Measurements from ENCODE around the gene MNS1. TPM values are rescaled to one million over a fixed set of nuclear protein-coding genes. Genes with fewer than 3 reads are reported as not detected.
"Not testable (repeated sequence)": the region's sequence is repeated elsewhere in the genome, so short reads cannot be mapped to it uniquely, and the experiment has no call there.

MNS1 gene
- polyA plus RNA-seq, 1 experiment, result 1.9 TPM

DNA sequence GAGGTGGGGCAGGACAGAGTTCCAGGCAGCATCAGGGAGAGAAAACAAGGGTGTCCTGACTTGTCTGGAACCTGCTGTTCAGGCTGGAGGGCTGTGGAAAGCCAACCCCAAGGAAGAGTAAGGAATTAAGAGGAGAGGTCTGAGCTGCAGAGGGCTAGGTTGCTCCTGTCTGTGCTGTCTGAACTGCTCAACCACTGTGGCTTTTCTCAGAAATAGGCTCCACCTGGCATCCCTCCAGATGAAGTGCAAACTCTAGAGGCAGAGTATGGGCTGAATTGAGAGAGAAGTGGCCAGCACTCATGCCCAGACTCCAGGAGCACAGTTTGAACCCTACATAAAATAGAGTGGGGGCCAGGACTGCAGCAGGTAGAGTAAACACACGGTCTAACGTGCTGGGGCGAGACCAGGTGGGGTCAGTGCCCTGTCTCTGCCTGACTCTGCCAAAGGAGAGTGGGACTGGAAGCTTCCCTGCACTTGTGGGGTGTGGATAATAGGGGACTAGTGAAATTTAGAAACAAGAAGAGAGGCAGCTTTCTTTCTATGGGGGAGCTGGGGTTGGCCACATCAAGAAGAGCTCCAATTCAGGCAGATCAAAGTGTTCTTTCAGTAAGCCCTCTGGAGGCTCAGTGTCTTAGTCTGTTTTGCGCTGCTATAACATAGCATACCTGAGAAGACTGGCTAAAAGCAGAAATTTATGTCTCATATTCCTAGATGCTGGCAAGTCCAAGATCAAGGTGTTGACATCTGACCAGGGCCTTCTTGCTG lies 28.0 kb upstream of the MNS1 start:
- peaks cover 9% of the 10 kb centered on the region for H3K27me3 ChIP-seq (ENCODE audit: control insufficient read depth, insufficient read depth, low read length)
- ChIA-PET POLR2A (interaction anchor here (0.6 kb wide), 1 partner anchor 227 kb away, joined by 4 read pairs; no protein-coding TSS in a partner anchor), CTCF (interaction anchor here (2.2 kb wide), 1 partner anchor 1036 kb away, joined by 30 read pairs; no protein-coding TSS in a partner anchor)
- no peaks in the 10 kb centered on the region for H3K9me3 ChIP-seq (ENCODE audit: control insufficient read depth, insufficient read depth, low read length)
- TF ChIP-seq, protein P1, sequence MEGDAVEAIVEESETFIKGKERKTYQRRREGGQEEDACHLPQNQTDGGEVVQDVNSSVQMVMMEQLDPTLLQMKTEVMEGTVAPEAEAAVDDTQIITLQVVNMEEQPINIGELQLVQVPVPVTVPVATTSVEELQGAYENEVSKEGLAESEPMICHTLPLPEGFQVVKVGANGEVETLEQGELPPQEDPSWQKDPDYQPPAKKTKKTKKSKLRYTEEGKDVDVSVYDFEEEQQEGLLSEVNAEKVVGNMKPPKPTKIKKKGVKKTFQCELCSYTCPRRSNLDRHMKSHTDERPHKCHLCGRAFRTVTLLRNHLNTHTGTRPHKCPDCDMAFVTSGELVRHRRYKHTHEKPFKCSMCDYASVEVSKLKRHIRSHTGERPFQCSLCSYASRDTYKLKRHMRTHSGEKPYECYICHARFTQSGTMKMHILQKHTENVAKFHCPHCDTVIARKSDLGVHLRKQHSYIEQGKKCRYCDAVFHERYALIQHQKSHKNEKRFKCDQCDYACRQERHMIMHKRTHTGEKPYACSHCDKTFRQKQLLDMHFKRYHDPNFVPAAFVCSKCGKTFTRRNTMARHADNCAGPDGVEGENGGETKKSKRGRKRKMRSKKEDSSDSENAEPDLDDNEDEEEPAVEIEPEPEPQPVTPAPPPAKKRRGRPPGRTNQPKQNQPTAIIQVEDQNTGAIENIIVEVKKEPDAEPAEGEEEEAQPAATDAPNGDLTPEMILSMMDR (IDR thresholded peaks at IDR 0.05; ENCODE audit: low read depth, low read length), result no peak
- no peak overlapping the region for H3K27ac ChIP-seq (ENCODE audit: low read depth, low read length)
- no peak overlapping the region for H3K4me3 ChIP-seq (ENCODE audit: low read depth, low read length)
- no peak for DNase-seq (ENCODE audit: low read depth, low spot score)

DNA sequence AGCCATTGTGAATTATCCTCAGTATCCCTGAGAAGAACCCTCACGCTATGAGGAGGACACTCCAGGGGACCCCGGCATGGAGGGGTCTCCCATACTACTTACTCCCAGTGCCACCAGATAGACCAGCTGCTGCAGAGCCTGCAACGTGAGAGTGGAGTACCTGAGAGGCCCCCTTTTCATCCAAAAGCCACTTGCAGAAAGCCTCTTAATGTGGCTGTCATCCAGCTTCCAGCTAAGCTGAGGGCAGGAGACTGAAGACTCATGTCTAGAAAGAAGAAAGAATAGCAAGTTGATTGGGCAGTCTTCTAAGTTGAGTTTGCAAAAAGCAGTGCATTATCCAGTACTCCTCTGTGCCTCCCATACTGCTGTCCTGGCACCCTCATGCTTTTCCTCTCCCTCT lies 27.3 kb upstream of the MNS1 start:
- Histone ChIP-seq H3K4me3 (ENCODE audit: low read depth, low read length) (no peak overlapping the region), H3K27ac (ENCODE audit: low read depth, low read length) (no peak overlapping the region), H3K27me3 (ENCODE audit: control insufficient read depth, insufficient read depth, low read length) (peaks cover 12% of the 10 kb centered on the region), H3K9me3 (ENCODE audit: control insufficient read depth, insufficient read depth, low read length) (no peaks in the 10 kb centered on the region)
- ChIA-PET POLR2A (no interaction called here), CTCF (interaction anchor here (1.0 to 3.2 kb wide), 13 partner anchors 10 to 1036 kb away, joined by 3 to 30 read pairs (median 7); partner anchors contain the start of gene MNS1)
- TF ChIP-seq, protein P1 (IDR thresholded peaks at IDR 0.05; ENCODE audit: low read depth, low read length), result no peak
- DNase-seq (ENCODE audit: low read depth, low spot score), result no peak

DNA sequence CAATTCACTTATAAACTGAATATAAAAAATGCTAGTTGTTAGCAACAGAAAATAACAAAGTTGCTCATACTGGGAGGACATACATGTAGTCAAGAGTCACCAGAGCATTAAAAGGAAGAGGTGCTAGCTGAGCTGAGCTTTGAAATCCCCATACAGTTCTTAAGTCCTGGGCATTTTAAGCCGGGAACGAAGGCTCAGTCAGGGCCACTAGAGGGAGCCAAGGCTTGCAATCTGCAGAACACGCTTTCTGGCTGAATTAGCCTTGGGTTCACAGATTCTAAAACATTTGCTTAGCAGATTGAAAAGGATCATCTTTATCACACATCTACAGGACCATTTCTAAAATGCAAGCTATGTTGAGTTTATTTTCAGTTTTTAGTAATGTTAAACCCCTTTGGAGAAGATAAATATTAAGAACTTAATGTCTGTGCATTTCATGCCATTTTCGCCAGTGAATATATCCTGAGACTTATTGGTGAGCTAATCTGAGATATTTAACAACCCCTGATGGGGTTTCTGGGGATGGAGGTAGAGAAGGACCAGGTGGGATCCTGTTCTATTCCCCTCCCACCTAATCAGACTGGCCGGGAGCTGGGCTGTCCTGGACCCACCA lies 26.3 kb upstream of the MNS1 start:
- ChIA-PET POLR2A (no interaction called here), CTCF (interaction anchor here (0.5 to 3.3 kb wide), 108 partner anchors 9 to 1051 kb away, joined by 3 to 30 read pairs (median 4); partner anchors contain the start of gene MNS1)
- no peaks in the 10 kb centered on the region for H3K9me3 ChIP-seq (ENCODE audit: control insufficient read depth, insufficient read depth, low read length)
- DNase-seq (ENCODE audit: low read depth, low spot score), result peak; percentile 61
- no peak overlapping the region for H3K4me3 ChIP-seq (ENCODE audit: low read depth, low read length)
- H3K27ac ChIP-seq (ENCODE audit: low read depth, low read length), result no peak overlapping the region
- TF ChIP-seq, protein P1 (IDR thresholded peaks at IDR 0.05; ENCODE audit: low read depth, low read length), result peak; percentile 97
- H3K27me3 ChIP-seq (ENCODE audit: control insufficient read depth, insufficient read depth, low read length), result peaks cover 12% of the 10 kb centered on the region

DNA sequence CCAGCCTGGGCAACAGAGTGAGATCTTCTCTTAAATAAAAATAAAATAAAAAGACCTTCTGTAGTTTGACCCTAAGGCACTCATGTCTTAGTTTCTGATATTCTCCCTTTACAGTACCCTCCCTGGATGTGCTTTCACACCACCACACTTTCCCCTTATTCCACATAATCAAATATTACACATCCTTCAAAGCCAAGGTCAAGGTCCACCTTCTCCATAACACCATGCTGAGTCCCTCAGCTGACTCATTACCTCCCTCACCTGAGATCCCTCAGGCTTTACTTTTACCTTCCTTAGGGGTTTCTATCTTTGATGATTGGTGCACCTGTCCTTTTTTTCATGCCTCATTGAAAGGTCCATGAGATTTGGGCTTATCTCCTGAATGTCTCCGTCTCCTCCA lies 25.5 kb upstream of the MNS1 start:
- Histone ChIP-seq H3K27me3 (ENCODE audit: control insufficient read depth, insufficient read depth, low read length) (peaks cover 12% of the 10 kb centered on the region), H3K9me3 (ENCODE audit: control insufficient read depth, insufficient read depth, low read length) (no peaks in the 10 kb centered on the region), H3K27ac (ENCODE audit: low read depth, low read length) (no peak overlapping the region), H3K4me3 (ENCODE audit: low read depth, low read length) (no peak overlapping the region)
- ChIA-PET POLR2A (no interaction called here), CTCF (interaction anchor here (0.6 to 3.3 kb wide), 74 partner anchors 8 to 1052 kb away, joined by 3 to 30 read pairs (median 4); partner anchors contain the start of gene MNS1)
- DNase-seq (ENCODE audit: low read depth, low spot score), result no peak
- TF ChIP-seq, protein P1 (IDR thresholded peaks at IDR 0.05; ENCODE audit: low read depth, low read length), result no peak

DNA sequence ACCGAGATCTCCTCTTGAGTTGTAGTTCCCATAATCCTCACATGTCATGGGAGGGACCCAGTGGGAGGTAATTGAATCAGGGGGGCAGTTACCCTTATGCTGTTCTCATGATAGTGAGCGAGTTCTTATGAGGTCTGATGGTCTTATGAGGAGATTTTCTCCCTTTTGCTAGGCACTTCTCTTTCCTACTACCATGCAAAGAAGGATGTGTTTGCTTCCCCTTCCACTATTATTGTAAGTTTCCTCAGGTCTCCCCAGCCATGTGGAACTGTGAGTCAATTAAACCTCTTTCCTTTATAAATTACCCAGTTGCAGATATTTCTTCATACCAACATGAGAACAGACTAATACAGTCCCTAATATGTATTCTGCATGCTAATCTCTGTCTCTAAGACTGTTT lies 21.3 kb upstream of the MNS1 start:
- H3K9me3 ChIP-seq (ENCODE audit: control insufficient read depth, insufficient read depth, low read length); DNase-seq (ENCODE audit: low read depth, low spot score); H3K27ac ChIP-seq (ENCODE audit: low read depth, low read length); H3K4me3 ChIP-seq (ENCODE audit: low read depth, low read length); POLR2A ChIA-PET; H3K27me3 ChIP-seq (ENCODE audit: control insufficient read depth, insufficient read depth, low read length); CTCF ChIA-PET: not testable (repeated sequence)

DNA sequence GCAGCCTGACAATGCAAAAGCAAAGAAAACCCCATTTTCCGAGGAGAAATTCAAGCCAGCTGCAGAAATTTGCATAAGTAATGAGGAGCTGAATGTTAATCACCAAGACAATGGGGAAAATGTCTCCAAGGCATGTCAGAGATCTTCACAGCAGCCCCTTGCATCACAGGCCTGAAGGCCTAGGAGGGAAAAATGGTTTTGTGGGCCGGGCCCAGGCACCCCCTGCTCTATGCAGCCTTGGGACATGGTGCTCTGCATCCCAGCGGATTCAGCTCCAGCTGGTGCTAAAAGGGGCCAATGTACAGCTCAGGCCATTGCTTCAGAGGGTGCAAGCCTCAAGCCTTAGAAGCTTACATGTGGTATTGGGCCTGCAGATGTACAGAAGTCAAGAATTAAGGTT lies 20.5 kb upstream of the MNS1 start:
- H3K9me3 ChIP-seq (ENCODE audit: control insufficient read depth, insufficient read depth, low read length); POLR2A ChIA-PET; DNase-seq (ENCODE audit: low read depth, low spot score); H3K27ac ChIP-seq (ENCODE audit: low read depth, low read length); CTCF ChIA-PET; H3K27me3 ChIP-seq (ENCODE audit: control insufficient read depth, insufficient read depth, low read length); H3K4me3 ChIP-seq (ENCODE audit: low read depth, low read length): not testable (repeated sequence)
